Trophoblast cell (in vitro differentiated cells and primary cell): ENCODE data around the gene PHLDB2.

Experiments
- DNase-seq, 2 donors: peaks; one replicate each; pipeline ENCODE4 v3.0.0-alpha.2; 2016
- H2AFZ ChIP-seq: 2 replicates; pipeline ENCODE4 v1.6.1; 2013; ENCODE audit warnings: low read length, moderate library complexity, mild to moderate bottlenecking; ENCODE audit not compliant: insufficient read depth, poor library complexity
- H2AK5ac ChIP-seq: 2 replicates; pipeline ENCODE4 v1.6.1; 2013; ENCODE audit warnings: mild to moderate bottlenecking, low read length
- H2BK120ac ChIP-seq: 2 replicates; pipeline ENCODE4 v1.6.1; 2013; ENCODE audit warnings: low read length, mild to moderate bottlenecking, moderate library complexity; ENCODE audit not compliant: insufficient read depth, poor library complexity
- H2BK12ac ChIP-seq: 2 replicates; pipeline ENCODE4 v1.6.1; 2013; ENCODE audit warnings: mild to moderate bottlenecking, low read length, moderate library complexity
- H2BK5ac ChIP-seq: 2 replicates; pipeline ENCODE4 v1.6.1; 2013; ENCODE audit warnings: low read length, low read depth, moderate library complexity, mild to moderate bottlenecking; ENCODE audit not compliant: poor library complexity
- H3K14ac ChIP-seq: 2 replicates; pipeline ENCODE4 v1.6.1; 2013; ENCODE audit warnings: mild to moderate bottlenecking, low read length
- H3K18ac ChIP-seq: 2 replicates; pipeline ENCODE4 v1.6.1; 2013; ENCODE audit warnings: mild to moderate bottlenecking, low read length
- H3K23ac ChIP-seq: 2 replicates; pipeline ENCODE4 v1.6.1; 2013; ENCODE audit warnings: low read length
- H3K27ac ChIP-seq: 2 replicates; pipeline ENCODE4 v1.5.1; 2013; ENCODE audit warnings: low read depth, mild to moderate bottlenecking, inconsistent platforms, low read length, moderate library complexity
- H3K27me3 ChIP-seq: 2 replicates; pipeline ENCODE4 v1.6.1; 2013; ENCODE audit warnings: inconsistent platforms, mild to moderate bottlenecking, low read length, moderate library complexity; ENCODE audit not compliant: insufficient read depth
- H3K36me3 ChIP-seq, 2 experiments: 1 replicate in 1 of 2; 2 replicates in 1 of 2; pipeline ENCODE4 v1.6.1; 2013; ENCODE audit warnings: low read length in 2 of 2, mild to moderate bottlenecking in 2 of 2, moderate library complexity in 1 of 2; ENCODE audit not compliant: insufficient read depth in 2 of 2, control insufficient read depth in 1 of 2
- H3K4ac ChIP-seq: 2 replicates; pipeline ENCODE4 v1.6.1; 2013; ENCODE audit warnings: low read depth, mild to moderate bottlenecking, low read length, moderate library complexity
- H3K4me1 ChIP-seq, 2 experiments: 1 replicate in 1 of 2; 2 replicates in 1 of 2; pipeline ENCODE4 v1.6.1; 2013; ENCODE audit warnings: low read length in 2 of 2, mild to moderate bottlenecking in 2 of 2, moderate library complexity in 1 of 2; ENCODE audit not compliant: insufficient read depth in 2 of 2, control insufficient read depth in 1 of 2
- H3K4me2 ChIP-seq: 2 replicates; pipeline ENCODE4 v1.6.1; 2013; ENCODE audit warnings: inconsistent platforms, mild to moderate bottlenecking, low read length, moderate library complexity
- H3K4me3 ChIP-seq: 2 replicates; pipeline ENCODE4 v1.5.1; 2013; ENCODE audit warnings: mild to moderate bottlenecking, low read depth, low read length, inconsistent platforms
- H3K79me1 ChIP-seq: one replicate; pipeline ENCODE4 v1.6.1; 2013; ENCODE audit warnings: low read length
- H3K79me2 ChIP-seq: 2 replicates; pipeline ENCODE4 v1.6.1; 2013; ENCODE audit warnings: low read length, mild to moderate bottlenecking; ENCODE audit not compliant: control insufficient read depth, insufficient read depth, poor library complexity
- H3K9ac ChIP-seq: 2 replicates; pipeline ENCODE4 v1.6.1; 2013; ENCODE audit warnings: mild to moderate bottlenecking, low read length
- H3K9me3 ChIP-seq: 2 replicates; pipeline ENCODE4 v1.6.1; 2013; ENCODE audit warnings: low read depth, mild to moderate bottlenecking, control low read depth, inconsistent platforms, low read length; ENCODE audit not compliant: insufficient read depth
- H4K12ac ChIP-seq: 2 replicates; pipeline ENCODE4 v1.6.1; 2013; ENCODE audit warnings: low read depth, mild to moderate bottlenecking, low read length, moderate library complexity
- H4K8ac ChIP-seq: 2 replicates; pipeline ENCODE4 v1.6.1; 2013; ENCODE audit warnings: low read depth, mild to moderate bottlenecking, low read length, moderate library complexity
- H4K91ac ChIP-seq: one replicate; pipeline ENCODE4 v1.6.1; 2013; ENCODE audit warnings: low read depth, mild to moderate bottlenecking, low read length, moderate library complexity
- WGBS: extraction: QIAGEN DNeasy Blood & Tissue Kit; methylation state at CpG from one replicate; pipeline ENCODE4 v1.1.7; 2013; ENCODE audit warnings: missing lambda C conversion rate; ENCODE audit not compliant: insufficient read length, insufficient coverage; ENCODE audit errors: extremely low coverage; 5-methylcytosine and 5-hydroxymethylcytosine counted together

The PHLDB2 gene

DNA sequence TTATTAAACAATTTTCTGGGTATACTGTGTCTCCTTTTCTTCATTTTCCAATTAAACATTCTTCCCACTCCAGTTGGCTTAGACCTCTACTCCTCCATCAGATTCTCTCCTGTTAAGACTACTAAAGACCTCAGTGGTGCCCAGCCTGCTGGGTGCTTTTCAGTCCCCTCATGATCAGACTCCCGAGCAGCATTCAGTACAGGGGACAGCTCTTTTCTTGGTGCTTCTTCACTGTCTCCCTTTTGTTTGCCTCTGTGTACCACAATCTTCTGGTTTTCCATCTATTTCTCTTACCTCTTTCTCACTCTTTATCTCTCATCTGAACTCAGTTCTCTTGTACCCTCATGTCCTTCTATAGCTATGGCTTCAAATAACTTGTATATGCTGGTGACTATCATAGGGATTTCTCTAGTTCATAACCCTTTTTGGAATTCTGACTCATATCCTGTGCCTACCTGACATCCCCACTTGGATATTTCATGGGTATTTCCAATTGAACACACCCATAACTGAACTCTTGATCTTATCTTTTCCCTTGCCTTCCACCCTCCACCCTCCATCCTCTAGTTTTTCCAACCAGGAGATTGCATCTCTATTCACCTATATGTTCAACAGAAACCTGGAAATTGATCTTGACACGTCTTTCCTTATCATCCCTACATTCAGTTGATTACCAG is 64.2 kb downstream of the PHLDB2 start:
- no peak overlapping the region for H4K12ac ChIP-seq
- H4K91ac ChIP-seq: no peak overlapping the region
- H3K4ac ChIP-seq: no peak overlapping the region
- H3K9me3 ChIP-seq: no peaks in the 10 kb centered on the region
- H2BK12ac ChIP-seq: no peak overlapping the region
- H2BK120ac ChIP-seq: no peak overlapping the region
- peak in 1 of 2 donors; percentile 69 for DNase-seq
- no peaks in the 10 kb centered on the region for H3K27me3 ChIP-seq
- no peak overlapping the region for H4K8ac ChIP-seq
- peaks cover 5 to 31% of the 10 kb centered on the region in 2 experiments for H3K36me3 ChIP-seq
- no peak overlapping the region for H3K27ac ChIP-seq
- no peak overlapping the region for H3K9ac ChIP-seq
- no peak overlapping the region for H3K23ac ChIP-seq
- H3K4me3 ChIP-seq: no peak overlapping the region
- H2AFZ ChIP-seq: no peak overlapping the region
- H3K18ac ChIP-seq: no peak overlapping the region
- no peaks in the 10 kb centered on the region for H3K79me1 ChIP-seq
- H3K4me2 ChIP-seq: no peak overlapping the region
- no peaks in the 10 kb centered on the region for H3K4me1 ChIP-seq
- no peak overlapping the region for H3K14ac ChIP-seq
- H2AK5ac ChIP-seq: no peak overlapping the region
- no peak overlapping the region for H2BK5ac ChIP-seq
- WGBS: no CpG with 5 or more reads among the region's 2 CpGs
- H3K79me2 ChIP-seq: no peaks in the 10 kb centered on the region

- Histone ChIP-seq H3K4me1 (no peaks in the 10 kb centered on the region), H4K8ac (no peak overlapping the region), H3K79me2 (no peaks in the 10 kb centered on the region), H3K9me3 (no peaks in the 10 kb centered on the region), H4K91ac (no peak overlapping the region), H2BK12ac (no peak overlapping the region), H3K14ac (no peak overlapping the region), H2BK120ac (no peak overlapping the region), H3K9ac (no peak overlapping the region), H3K23ac (no peak overlapping the region), H3K18ac (no peak overlapping the region), H3K4me2 (no peak overlapping the region), H2AFZ (no peak overlapping the region), H3K27me3 (no peaks in the 10 kb centered on the region), H3K4me3 (no peak overlapping the region), H3K36me3 (peaks cover 5 to 27% of the 10 kb centered on the region in 2 experiments), H3K79me1 (no peaks in the 10 kb centered on the region), H2BK5ac (no peak overlapping the region), H4K12ac (no peak overlapping the region), H3K4ac (no peak overlapping the region), H3K27ac (no peak overlapping the region), H2AK5ac (no peak overlapping the region)
- WGBS: no CpG with 5 or more reads among the region's 1 CpG
- DNase-seq: no peak
Observed at GRCh38 chr3:111923806-111924205, 64.7 kb downstream of the PHLDB2 start.

GRCh38 chr3:111924283-111924682 is 65.2 kb downstream of the PHLDB2 start:
- no CpG with 5 or more reads among the region's 6 CpGs for WGBS
- Histone ChIP-seq H4K8ac (no peak overlapping the region), H2AFZ (no peak overlapping the region), H4K12ac (no peak overlapping the region), H3K4me1 (no peaks in the 10 kb centered on the region), H3K79me2 (no peaks in the 10 kb centered on the region), H2BK5ac (no peak overlapping the region), H3K79me1 (no peaks in the 10 kb centered on the region), H2BK12ac (no peak overlapping the region), H3K4ac (no peak overlapping the region), H3K27ac (no peak overlapping the region), H3K27me3 (no peaks in the 10 kb centered on the region), H4K91ac (no peak overlapping the region), H3K9ac (no peak overlapping the region), H3K4me3 (no peak overlapping the region), H3K9me3 (no peaks in the 10 kb centered on the region), H2BK120ac (no peak overlapping the region), H3K14ac (no peak overlapping the region), H3K36me3 (peaks cover 5 to 26% of the 10 kb centered on the region in 2 experiments), H3K4me2 (no peak overlapping the region), H2AK5ac (no peak overlapping the region), H3K23ac (no peak overlapping the region), H3K18ac (no peak overlapping the region)
- DNase-seq: no peak

DNA sequence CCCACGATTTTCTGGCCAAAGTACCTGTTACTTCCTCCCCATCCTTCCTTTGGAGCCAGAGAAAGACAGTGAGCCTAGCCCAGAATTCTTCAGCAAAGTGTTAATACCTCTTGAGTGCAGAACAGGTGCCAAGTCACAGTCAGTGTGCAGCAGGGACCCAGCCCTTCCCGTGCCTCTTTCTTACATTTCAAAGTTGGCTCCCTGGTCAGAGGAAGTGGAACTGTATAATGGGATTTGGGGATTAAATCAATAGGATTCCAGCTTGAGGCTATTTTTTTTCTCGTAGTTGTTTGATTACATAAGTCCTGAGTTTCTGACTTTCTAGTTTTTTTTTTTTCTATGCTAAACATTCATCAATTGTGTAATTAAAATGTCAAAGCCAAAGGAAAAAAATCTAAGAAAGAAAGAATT is 67.2 kb downstream of the PHLDB2 start:
- Histone ChIP-seq H4K91ac (no peak overlapping the region), H3K4me1 (no peaks in the 10 kb centered on the region), H3K4me3 (no peak overlapping the region), H3K79me2 (no peaks in the 10 kb centered on the region), H2AK5ac (no peak overlapping the region), H3K14ac (no peak overlapping the region), H3K27me3 (no peaks in the 10 kb centered on the region), H3K36me3 (peaks cover 5 to 15% of the 10 kb centered on the region in 2 experiments), H4K8ac (no peak overlapping the region), H2BK120ac (no peak overlapping the region), H3K4me2 (no peak overlapping the region), H3K27ac (no peak overlapping the region), H3K18ac (no peak overlapping the region), H2BK5ac (no peak overlapping the region), H3K23ac (no peak overlapping the region), H3K9me3 (no peaks in the 10 kb centered on the region), H3K79me1 (no peaks in the 10 kb centered on the region), H2BK12ac (no peak overlapping the region), H3K9ac (no peak overlapping the region), H3K4ac (no peak overlapping the region), H4K12ac (no peak overlapping the region), H2AFZ (no peak overlapping the region)
- DNase-seq: no peak
- WGBS: no CpG with 5 or more reads among the region's 3 CpGs
